GM19351 (cell line): ENCODE results near the gene ITPRIP.

Experiments
- ATAC-seq: cut with Tn5 transposase; IDR thresholded peaks from one replicate; pipeline ENCODE4 v1.9.1; 2021; ENCODE audit warnings: mild to moderate bottlenecking, moderate library complexity; ENCODE audit not compliant: unreplicated experiment

Gene ITPRIP

DNA sequence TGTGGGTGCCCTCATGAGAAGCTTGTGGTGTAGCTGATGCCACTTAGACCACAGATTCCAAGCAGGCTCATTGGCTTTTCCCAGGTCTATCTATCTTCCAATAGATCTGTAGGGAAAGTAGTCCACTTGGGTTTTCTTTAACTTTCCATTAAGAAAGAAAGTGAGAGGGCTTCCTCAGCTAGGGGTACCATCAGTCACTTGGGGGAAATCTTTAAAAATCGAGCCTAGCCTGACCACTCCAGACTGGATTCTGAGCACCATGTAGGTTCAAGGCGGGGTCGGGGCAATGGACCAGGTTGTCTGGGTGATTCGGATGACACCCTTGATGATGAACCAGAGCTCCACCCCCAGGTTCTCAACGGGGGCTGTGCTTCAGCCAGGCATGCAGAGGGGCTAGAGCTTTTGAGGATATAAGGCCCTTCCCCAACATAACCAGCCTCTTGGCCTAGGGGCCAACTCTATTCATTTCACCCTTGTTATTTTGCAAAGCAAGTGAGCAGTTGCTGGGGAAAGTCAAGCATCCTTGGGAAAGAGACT is 27.0 kb downstream of the ITPRIP start:
- ATAC-seq = no peak

DNA sequence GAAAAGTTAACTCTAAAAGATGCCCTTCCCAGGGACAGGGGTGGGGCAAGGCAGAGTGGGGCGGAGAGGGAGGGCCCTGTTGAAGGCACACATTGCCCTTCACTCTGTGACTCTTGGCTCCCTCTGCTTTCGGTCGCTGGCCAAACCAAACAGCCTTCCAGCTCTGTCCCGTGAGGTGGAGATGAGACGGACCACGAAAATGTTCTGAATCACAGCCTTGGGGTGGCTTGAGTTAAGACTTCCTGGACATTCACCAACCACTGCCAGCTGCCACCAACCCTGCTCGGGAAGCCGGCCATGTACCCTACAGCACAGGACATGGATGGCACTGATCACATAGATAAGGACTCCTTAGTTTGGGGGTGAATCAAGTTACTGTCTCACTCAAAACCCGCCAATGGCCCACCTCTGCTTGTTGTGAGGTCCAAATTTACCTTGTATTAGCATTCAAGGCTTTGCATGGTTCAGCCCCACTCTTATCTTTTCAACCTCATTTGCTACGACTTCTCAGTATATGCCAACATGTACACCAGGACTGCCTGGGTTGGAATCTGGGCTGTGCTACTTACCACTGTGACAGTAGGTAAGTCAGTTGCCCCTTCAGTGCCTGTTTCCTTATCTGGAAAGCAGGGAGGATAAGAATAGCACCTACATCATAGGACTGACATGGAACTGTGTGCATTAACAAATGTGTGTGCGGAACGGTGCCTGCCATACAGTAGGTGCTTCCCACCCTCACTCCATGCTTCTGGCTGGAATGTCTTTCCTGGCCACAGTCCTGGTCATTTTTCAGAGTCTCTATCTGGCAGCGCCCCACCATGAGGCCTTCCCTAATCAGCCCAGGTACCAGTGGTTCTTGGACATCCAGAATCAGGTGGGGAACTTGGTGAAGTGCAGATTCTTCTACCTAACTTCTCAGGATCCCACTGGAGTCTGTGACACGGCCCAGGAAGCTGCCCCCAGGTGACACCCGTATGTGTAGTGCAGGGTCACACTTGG is 28.0 kb downstream of the ITPRIP start:
- no peak for ATAC-seq

DNA sequence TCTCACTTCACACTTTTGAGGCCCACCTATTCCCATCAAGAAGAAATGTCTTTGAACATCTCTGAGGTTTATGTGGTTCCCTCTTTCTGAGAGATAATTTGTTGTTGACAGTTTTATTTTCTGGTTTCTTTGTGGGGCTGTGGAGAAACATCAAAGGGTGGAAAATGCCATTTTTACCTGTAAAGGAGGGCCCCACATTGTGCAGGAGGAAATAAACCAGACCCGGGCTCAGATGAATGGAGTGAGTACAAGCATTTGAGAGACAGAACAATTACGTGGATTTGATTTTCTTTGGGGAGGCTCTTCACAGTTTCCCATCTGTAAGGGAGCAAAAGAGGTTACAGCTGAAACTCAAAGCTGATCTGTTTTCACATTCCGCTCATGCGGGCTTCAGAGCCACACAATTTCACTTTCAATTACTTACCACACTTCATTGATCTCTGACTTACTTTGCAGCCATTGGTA is 29.8 kb downstream of the ITPRIP start:
- peak; percentile 66 for ATAC-seq

DNA sequence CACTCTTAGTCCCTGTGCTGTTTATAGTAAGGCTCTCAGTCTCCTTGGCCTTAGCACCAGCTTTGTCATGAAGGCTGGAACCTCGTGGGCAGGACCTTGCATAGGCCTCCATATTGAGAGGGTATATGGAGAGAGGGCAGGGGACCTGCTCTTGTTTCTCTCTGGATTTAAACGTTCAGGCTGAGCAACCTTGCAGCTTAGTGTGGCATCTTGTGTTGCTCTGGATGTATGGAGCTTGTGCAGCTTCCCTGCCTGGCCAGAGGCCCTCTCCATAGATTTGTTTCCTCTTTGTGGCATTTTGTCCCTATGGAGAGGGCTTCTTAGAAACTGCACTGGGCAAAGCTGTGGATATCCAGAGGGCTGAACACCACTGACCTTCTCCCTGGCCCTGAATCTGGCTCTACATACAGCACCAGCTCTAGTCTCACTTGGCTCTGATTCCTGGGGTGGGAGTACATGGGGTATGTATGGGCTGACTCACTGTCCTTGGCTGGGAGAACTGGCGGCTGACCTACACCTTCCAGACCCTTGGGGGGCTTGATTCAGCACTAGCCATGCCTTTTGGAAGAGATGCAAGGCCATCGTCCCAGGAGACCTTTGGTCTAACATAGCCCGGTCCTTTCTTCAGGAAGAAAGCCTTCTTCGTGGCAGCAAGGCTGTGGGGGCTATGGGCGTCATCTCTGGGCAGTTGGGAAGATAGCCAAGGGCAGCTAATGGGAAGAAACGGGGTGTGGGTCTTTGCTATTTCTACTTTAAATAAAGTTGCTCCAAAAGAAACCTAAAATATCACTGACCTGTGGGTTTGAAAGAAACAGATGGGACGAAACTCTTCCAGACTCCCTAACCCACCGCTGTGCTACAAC is 30.5 kb downstream of the ITPRIP start:
- no peak for ATAC-seq

DNA sequence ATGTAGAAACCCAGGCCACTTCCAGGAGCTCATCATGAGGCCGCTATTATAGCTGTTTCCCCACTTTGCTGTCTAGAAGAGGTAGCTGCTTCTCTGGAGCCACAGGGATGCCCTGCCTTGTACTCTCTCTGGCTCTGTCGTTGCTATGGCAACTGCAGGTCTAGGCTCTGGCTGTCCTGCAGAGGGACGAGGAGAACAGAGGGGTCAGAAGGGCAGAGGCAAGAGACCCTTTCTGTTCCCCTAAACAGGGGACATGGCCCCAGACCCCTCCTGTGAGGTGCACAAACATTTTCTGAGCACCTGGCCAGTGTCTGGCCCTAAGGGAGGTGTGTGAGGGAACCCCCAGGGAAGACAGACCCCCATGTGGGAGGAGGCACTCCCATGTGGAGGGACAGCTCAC is 31.4 kb downstream of the ITPRIP start:
- no peak for ATAC-seq

DNA sequence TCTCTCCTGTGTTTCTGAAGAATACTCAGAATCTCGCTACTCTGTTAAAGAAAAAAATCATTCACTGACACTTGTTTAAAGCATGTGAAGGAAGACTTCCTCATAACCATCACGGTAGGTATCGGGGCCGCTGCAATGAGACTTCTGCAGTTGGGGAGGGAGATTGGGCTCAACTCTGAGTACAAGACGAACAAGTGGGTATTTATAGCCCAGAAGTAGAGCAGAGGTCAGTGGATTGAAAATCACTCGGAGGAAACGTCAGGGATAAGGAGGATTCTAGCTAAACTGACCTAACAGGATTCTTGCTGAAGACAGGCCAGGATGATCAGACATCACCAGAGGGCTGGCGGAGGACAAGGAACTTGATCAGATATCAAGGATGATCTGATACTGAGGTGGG is 33.3 kb downstream of the ITPRIP start:
- ATAC-seq = no peak

DNA sequence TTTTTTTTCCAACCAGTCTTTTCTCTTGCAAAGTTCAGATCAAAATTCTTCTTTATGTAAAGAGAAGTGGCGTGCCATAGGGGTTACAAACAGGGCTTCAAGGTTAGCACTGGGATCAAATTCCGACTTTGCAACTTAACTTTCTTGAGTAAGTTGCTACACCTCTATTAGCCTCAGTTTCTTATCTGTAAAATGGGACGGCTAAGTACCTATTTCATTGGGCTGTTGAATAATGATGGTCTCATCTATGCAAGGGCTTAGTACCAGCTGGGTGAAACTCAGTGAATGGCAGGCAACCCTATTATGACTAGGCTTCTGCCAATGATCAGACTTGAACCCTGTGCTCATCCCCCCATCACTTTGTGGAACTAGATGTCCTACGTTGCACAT is 33.9 kb downstream of the ITPRIP start:
- ATAC-seq = no peak

DNA sequence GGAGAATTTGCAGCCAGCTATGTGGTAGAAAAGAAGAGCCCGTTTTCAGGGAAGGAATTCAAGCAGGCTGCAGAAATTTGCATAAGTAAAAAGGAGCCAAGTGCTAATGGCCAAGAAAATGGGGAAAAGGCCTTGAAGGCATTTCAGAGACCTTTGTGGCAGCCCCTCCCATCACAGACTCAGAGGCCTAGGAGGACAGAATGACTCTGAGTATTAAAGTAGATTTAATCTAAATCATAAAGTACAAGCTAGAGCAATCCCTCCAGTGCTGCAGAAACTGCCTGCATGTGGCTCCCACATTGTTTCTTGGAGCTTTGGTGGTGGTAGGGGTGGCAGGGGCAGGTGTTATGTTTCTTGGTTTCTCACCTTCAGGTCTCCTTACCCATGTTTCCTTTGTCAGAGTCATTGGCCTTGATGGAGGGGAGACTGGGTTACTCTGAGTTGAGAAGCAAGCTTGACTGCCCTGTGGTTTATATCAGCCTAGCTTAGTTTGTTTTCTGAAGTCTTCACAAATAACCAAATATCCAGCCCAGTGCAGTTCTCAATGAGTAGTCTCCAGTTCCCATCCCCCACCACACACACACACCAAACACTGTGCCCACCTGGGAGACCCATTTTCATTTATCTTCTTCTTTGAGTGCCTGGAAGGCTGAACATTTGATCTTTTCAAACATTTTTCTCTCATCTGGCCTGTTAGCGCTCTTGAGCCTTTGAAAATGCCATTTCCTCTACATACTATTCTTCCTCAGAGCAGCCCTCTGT is 34.5 kb downstream of the ITPRIP start:
- ATAC-seq = no peak

DNA sequence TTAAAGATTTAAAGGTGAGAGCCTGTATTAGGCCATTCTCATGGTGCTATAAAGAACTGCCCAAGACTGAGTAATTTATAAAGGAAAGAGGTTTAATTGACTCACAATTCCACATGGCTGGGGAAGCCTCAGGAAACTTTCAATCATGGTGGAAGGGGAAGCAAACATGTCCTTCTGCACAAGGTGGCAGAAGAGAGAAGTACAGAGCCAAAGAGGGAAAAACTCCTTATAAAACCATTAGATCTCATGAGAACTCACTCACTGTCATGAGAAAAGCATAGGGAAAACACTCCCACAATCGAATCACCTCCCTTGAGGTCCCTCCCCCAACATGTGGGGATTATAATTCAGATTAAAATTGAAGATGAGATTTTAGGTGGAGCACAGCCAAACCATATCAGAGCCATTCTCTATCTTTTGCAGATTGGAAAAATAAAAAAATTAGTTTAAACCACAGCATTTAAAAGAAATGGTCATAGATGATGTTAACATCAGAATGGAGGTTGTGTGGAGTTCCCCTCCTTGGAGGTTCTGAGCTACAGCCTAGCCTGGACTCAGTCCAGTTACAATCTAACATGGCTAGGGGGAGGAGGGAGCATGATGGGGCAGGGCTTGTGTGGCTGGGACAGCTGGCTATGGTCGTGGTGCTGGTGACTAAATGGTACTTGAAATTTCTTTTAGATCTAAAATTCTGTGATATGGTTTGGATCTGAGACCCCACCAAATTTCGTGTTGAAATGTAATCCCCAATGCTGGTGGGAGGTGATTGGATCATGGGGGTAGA is 36.2 kb downstream of the ITPRIP start:
- ATAC-seq = no peak

DNA sequence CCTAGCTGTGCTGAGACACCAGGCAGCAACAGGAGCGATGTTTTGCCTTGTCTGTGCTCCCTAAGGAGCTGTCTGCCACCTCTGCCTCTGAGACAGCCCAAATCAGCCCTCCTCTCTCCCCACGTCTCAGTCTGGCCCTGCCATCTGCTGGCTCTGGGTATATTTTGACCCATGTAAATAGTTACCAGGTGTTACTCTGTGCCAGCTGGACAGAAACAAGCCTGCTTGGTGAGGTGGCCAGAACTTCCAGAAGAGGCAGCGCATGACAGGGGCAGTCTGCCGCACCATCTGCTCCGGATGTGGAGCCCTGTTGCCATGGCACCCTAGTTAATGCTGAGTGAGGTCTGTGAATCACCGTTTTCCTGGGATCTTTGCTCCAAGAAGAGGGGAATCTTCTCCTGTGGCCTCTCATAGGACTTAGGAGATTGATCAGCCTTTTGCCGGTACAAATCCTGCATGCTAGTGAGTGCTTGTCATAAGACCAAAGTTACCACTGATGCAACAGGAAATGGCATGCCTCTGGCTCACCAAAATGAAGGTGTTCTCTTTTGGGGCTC is 37.5 kb downstream of the ITPRIP start:
- no peak for ATAC-seq

DNA sequence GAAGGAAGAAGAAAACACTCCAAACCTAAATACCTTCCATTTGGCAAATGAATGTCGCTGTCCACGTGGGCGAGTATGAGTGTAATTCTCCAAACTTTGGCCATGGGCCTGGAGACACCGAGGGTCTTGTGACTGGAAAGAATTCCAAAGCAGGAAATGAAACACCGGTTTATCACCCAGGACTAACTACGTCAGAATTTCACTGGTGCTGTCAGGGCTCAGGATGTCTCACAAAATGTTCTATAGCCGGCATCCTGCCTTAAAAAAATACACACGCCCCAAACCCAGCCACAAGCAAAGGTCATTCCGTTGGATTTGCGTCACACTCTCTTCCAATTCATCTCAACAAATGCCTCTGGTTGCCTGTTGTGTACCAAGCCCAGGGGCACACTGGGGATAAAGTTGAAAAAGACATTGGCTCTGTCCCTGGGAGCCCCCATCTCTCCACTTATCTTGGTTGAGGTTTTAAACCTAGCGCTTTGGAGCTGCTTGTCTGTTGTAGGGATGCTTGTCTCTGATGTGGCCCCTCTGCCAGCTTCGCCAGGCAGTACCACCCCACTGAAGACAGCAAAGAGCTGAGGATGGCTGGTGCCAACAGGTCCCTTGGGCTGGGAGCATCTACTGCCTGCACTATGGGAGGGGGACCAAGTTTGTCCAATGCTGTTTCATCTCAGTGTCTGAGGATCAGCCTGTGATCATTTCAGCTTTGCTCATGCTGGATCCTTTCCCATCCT is 38.1 kb downstream of the ITPRIP start:
- no peak for ATAC-seq

DNA sequence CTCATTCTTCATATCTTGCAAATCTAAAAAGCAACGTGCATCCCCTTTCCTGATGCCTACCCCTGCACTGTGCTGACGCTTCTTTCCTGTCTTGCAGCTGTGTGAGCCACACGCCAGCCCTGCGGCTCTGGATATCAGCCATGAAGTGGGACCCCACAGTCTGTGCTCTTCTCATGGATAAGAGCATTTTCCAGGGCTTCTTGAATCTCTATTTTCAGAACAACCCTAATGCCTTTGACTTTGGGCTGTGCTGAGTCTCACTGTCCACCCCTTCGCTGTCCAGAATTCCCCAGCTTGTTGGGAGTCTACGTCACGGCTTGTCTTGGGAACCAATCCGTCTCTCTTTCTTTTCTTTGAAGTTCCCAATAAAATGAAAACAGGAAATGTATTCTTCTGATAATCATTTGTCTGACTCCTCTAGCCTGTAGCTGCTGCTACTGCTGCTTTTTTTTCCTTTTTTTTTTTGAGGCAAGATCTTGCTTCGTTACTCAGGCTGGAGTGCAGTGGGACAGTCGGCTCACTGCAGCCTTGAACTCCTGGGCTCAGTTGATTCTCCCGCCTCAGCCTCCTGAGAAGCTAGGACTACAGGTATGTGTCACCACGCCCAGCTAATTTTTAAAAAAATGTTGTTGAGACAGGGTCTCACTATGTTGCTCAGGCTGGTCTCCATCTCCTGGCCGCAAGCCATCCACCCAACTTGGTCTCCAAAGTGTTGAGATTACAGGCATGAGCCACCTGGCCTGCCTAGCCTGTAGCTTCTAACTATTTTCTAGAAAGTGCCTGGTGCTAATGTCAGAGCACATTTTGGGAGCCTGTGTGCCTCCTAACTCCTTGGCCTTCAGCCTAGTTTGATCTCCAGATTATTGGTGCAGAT is 39.0 kb downstream of the ITPRIP start:
- ATAC-seq = no peak

DNA sequence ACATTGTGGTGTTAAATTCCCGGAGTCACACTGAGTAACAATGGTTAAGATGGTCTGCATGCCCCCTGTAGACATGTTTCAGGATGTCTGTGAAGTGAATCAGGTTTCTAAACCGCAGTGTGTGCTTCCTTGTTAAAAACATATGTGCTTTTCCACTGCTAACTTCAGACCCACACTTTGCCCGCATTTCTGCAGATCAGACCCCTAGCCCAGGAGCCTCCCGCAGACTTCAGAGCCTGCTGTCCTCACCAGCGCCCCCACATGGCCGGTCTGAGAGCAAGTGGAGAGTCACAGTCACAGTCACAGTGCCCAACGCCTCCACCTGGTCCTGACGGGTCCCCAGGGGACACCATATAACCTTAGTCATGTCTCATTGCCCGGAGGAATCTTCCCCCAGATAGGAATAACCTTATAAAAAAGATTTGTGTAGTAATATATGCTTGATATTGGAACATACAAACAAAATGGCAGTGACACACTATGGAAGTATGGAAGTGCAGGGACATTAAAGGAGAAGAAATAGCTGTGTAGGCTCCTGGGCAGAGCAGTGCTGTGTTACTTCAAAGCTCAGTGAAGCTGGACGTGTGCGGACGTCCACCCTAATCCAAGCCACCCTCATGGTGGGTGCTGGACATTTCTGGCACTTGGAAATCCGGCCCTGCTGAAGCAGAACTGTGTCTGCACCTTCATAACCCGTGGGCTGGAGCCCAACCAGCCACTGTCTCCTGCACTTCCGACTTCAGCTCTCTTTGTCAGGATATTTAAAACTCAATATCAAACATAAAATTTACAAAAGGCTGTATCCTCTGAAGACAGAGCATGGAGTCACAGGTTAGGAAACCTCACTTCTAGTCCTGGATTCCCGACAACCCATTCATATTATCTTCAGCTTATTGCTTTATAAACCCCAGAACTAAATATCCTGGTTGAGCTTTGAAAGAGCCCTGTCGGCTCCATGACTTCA is 40.3 kb downstream of the ITPRIP start:
- no peak for ATAC-seq

DNA sequence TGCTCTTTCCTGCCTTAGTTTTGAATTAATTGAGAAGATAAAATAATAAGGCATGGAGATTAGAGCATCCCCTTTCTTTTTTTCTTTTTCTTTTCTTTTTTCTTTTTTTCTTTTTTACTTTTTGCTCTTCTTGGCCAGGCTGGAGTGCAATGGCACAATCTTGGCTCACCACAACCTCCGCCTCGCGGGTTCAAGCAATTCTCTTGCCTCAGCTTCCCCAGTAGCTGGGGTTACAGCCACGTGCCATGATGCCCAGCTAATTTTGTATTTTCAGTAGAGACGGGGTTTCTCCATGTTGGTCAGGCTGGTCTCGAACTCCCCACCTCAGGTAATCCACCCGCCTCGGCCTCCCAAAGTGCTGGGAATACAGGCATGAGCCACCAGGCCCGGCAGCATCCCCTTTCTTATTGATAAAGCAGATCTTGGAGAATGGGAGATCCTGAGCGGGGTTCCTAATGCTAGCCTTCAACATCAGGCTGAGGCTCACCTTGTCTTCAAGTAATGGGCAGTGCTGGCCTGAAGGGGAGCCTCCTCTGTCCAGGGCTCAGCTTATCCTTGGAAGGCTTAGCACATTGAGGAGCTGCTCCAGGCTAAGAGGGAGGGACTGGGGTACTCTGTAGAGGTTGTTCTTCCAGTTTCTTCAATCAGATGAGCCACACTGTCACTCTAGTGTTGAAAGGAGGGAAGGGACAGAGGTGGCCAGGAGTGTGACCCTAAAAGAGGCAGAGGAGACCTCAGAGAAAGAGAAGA is 41.4 kb downstream of the ITPRIP start:
- no peak for ATAC-seq

DNA sequence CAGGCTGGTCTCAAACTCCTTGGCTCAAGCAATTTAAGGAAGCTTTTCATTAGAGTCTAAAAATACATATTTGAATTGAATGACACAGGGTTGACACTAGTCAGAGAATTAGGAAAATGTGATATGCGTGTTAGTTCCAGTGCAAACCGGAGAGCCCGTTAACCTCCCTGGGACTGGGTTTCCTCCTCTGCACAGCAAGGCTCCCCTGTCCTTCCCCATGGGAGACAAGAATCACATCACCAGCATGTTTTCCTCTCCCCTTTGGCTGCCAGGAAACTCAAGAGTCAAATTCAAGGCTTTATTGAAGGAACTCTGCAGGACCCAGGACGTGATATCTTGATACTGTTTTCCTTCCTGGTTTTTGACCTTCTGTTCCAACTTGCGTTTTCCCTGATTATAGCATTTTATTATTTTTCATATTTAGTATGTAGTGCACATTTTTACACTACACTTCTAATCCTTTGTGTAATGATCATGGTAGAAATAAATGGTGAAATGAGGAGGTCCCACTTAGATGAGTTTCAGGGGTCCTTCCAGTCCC is 44.4 kb downstream of the ITPRIP start:
- no peak for ATAC-seq

DNA sequence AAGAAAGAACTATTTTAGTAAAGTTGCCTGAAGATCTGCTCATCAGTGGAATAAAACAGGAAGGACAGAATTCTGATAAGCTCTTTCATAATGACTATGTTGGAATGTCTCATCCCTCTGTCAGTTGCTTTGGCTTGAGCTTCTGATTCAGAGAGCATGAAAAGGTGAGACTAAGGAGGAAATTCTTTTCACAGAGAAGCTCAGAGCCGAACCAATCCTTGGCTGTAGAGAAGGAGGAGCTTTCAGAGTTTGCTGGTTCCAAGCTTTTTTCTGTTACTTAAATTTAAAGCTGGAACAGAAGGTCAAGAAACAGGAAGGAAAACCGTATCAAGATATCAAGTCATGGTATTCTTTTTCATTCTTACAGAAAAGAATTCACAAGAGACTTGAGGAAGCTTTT is 45.3 kb downstream of the ITPRIP start:
- ATAC-seq = no peak
